Smooth muscle cell (in vitro differentiated cells): ENCODE data around the gene NPLOC4. TPM values are rescaled to one million over a fixed set of nuclear protein-coding genes. Genes with fewer than 3 reads are reported as not detected.
A peak's percentile ranks its signal among the peaks of the same experiment; 100 is the strongest.

Experiments
- DNase-seq: peaks from one replicate; lab custom pipeline; 2025; ENCODE audit not compliant: unreplicated experiment; lab: John Stamatoyannopoulos, UW
- H2AFZ ChIP-seq: fragments of 200-600 bp; sonication (generic); 2 replicates; pipeline ENCODE4 v1.6.0; 2016; ENCODE audit warnings: antibody characterized with exemption, low read depth, mild to moderate bottlenecking
- H3F3A ChIP-seq: fragments of 200-600 bp; sonication (generic); 2 replicates; pipeline ENCODE4 v1.6.0; 2017; ENCODE audit warnings: antibody characterized with exemption, low read depth
- H3K27ac ChIP-seq: fragments of 200-600 bp; sonication (generic); 2 replicates; pipeline ENCODE4 v1.5.1; 2016; ENCODE audit warnings: low read depth, mild to moderate bottlenecking
- H3K27me3 ChIP-seq: fragments of 200-600 bp; sonication (generic); 2 replicates; pipeline ENCODE4 v1.6.1; 2016; ENCODE audit warnings: low read depth, mild to moderate bottlenecking
- H3K36me3 ChIP-seq: fragments of 200-600 bp; sonication (generic); 2 replicates; pipeline ENCODE4 v1.5.1; 2016; ENCODE audit warnings: low read depth
- H3K4me1 ChIP-seq: fragments of 200-600 bp; sonication (generic); 2 replicates; pipeline ENCODE4 v1.5.1; 2016; ENCODE audit warnings: low read depth
- H3K4me2 ChIP-seq: fragments of 200-600 bp; sonication (generic); 2 replicates; pipeline ENCODE4 v1.6.0; 2016; ENCODE audit warnings: mild to moderate bottlenecking
- H3K4me3 ChIP-seq: fragments of 200-600 bp; sonication (generic); 2 replicates; pipeline ENCODE4 v1.5.1; 2016; ENCODE audit warnings: mild to moderate bottlenecking
- H3K79me2 ChIP-seq: fragments of 200-600 bp; sonication (generic); 2 replicates; pipeline ENCODE4 v1.6.0; 2016; ENCODE audit warnings: low read depth, mild to moderate bottlenecking
- H3K9ac ChIP-seq: fragments of 200-600 bp; sonication (generic); 2 replicates; pipeline ENCODE4 v1.6.0; 2016; ENCODE audit warnings: low read depth
- H3K9me3 ChIP-seq: fragments of 200-600 bp; sonication (generic); replicated peaks from 2 replicates; pipeline ENCODE4 v1.5.1; 2016; ENCODE audit warnings: low read depth
- H4K20me1 ChIP-seq: fragments of 200-600 bp; sonication (generic); 2 replicates; pipeline ENCODE4 v1.6.0; 2016; ENCODE audit warnings: low read depth
- CTCF ChIP-seq: fragments of 200-600 bp; sonication (generic); IDR thresholded peaks from 2 replicates; pipeline ENCODE4 v1.5.1; 2017; ENCODE audit warnings: borderline replicate concordance, mild to moderate bottlenecking, antibody characterized with exemption; ENCODE audit not compliant: insufficient read depth, poor library complexity, severe bottlenecking
- WGBS: methylation state at CpG from one replicate; pipeline ENCODE4 v1.1.7; 2016; ENCODE audit warnings: low lambda C conversion rate; 5-methylcytosine and 5-hydroxymethylcytosine counted together
- polyA plus RNA-seq: library from polyadenylated mRNA; unstranded; fragments of >200 nt; fragmentation: Nextera tagmentation; extraction: Ambion mirVana; gene quantifications from 2 replicates; pipeline ENCODE4 v1.2.1, GENCODE V29; 2016
- total RNA-seq: library from RNA; depleted of rRNA; stranded (reverse); fragments of >200 nt; gene quantifications from 2 replicates; pipeline ENCODE4 v1.2.3, GENCODE V29; 2014

The NPLOC4 gene
- total and polyA plus RNA-seq, 2 experiments from 2014 or later = 58.1 to 60.9 TPM

GRCh38 chr17:81603846-81604610, 32.9 kb downstream of the NPLOC4 start:
- Histone ChIP-seq H3K4me2 (no peak overlapping the region), H3K27ac (no peak overlapping the region), H3F3A (peaks cover 18% of the 10 kb centered on the region), H3K27me3 (no peaks in the 10 kb centered on the region), H3K9me3 (no peaks in the 10 kb centered on the region), H3K4me1 (no peaks in the 10 kb centered on the region), H3K4me3 (no peak overlapping the region), H4K20me1 (peaks cover 50% of the 10 kb centered on the region), H3K36me3 (peaks cover 3% of the 10 kb centered on the region), H2AFZ (no peak overlapping the region), H3K79me2 (peaks cover 26% of the 10 kb centered on the region), H3K9ac (no peak overlapping the region)
- 97% methylated on average over 11 of the region's 11 CpGs for WGBS
- no peak for DNase-seq
- TF ChIP-seq CTCF = no peak

GRCh38 chr17:81601525-81602120, 35.3 kb downstream of the NPLOC4 start:
- no peak overlapping the region for H2AFZ ChIP-seq
- H3K4me2 ChIP-seq = no peak overlapping the region
- H3K27me3 ChIP-seq = no peaks in the 10 kb centered on the region
- H3K4me1 ChIP-seq = no peaks in the 10 kb centered on the region
- TF ChIP-seq CTCF = peak; percentile 75
- DNase-seq = no peak
- H3K4me3 ChIP-seq = no peak overlapping the region
- peaks cover 26% of the 10 kb centered on the region for H4K20me1 ChIP-seq
- peaks cover 15% of the 10 kb centered on the region for H3K79me2 ChIP-seq
- no peaks in the 10 kb centered on the region for H3K9me3 ChIP-seq
- H3K9ac ChIP-seq = no peak overlapping the region
- WGBS = 59% methylated on average over 9 of the region's 9 CpGs
- H3K36me3 ChIP-seq = peaks cover 3% of the 10 kb centered on the region
- H3K27ac ChIP-seq = no peak overlapping the region
- peaks cover 18% of the 10 kb centered on the region for H3F3A ChIP-seq

- no peak overlapping the region for H3K9ac ChIP-seq
These were observed 37.0 kb downstream of the NPLOC4 start for GRCh38 chr17:81599719-81600486.

More at GRCh38 chr17:81599719-81600486, 37.0 kb downstream of the NPLOC4 start:
- WGBS = 92% methylated on average over 10 of the region's 10 CpGs
- Histone ChIP-seq H2AFZ (no peak overlapping the region), H3K9me3 (no peaks in the 10 kb centered on the region), H3K4me3 (no peak overlapping the region), H3F3A (peaks cover 17% of the 10 kb centered on the region), H3K79me2 (peaks cover 15% of the 10 kb centered on the region), H3K27ac (no peak overlapping the region), H3K4me1 (no peaks in the 10 kb centered on the region), H3K4me2 (no peak overlapping the region), H4K20me1 (peaks cover 23% of the 10 kb centered on the region), H3K27me3 (no peaks in the 10 kb centered on the region), H3K36me3 (peaks cover 3% of the 10 kb centered on the region)
- no peak for TF ChIP-seq CTCF
- no peak for DNase-seq
